HG03571 (cell line): Measurements from ENCODE around the gene ADGRG6.
"Not testable (repeated sequence)": the region's sequence is repeated elsewhere in the genome, so short reads cannot be mapped to it uniquely, and the experiment has no call there.

ENCODE experiments used
- ATAC-seq: cut with Tn5 transposase; IDR thresholded peaks from one replicate; pipeline ENCODE4 v1.9.1; 2021; ENCODE audit not compliant: unreplicated experiment

ADGRG6 gene

DNA sequence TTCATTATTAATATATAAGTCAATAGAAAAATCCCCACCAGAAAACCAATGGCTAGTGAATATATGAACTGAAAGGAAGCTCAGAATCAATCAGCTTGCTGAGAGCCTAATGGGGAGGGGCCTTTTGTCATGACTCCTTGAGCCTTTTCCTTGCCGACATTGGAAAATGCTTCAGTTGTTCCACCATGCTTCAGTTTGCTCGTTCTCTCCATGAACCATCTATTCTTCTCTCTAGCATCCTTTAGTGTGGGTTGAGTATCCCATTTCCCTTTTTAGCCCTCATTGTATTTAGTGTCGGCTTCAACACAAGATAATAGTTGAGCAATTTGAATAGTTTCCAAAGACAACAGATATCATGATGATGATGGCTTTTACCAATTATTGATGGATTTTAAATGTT lies 139.9 kb downstream of the ADGRG6 start:
- ATAC-seq, result no peak

DNA sequence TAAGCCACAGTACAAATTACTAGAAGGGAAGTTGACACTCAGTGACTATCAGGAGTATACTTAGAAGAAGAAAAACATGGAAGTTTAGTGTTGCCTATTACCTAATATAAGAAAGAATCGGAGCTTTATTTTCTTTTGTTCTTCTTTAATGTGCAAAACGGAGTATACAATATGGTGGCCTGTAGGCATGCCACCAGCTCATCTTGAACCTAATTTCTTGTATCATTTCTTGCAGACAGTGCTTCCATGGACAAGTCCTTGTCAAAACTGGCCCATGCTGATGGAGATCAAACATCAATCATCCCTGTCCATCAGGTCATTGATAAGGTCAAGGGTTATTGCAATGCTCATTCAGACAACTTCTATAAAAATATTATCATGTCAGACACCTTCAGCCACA lies 141.3 kb downstream of the ADGRG6 start:
- ATAC-seq, result no peak

DNA sequence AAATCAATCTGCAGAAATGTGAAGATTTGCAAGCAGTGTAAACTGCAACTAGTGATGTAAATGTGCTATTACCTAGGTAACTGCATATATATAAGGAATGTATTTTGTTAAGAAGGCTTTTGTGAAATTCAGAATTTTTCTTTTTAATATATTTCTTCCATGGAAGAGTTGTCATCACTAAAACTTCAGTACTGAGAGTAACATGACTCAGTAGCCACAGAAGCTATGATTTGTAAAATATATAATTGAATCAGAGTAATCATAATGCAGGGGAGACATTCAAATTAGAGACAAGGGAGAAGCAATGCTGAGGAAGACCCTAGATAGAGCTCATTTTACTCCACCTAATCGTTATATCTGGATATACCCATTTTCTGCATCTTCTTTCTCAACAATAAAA lies 141.7 kb downstream of the ADGRG6 start:
- no peak for ATAC-seq

DNA sequence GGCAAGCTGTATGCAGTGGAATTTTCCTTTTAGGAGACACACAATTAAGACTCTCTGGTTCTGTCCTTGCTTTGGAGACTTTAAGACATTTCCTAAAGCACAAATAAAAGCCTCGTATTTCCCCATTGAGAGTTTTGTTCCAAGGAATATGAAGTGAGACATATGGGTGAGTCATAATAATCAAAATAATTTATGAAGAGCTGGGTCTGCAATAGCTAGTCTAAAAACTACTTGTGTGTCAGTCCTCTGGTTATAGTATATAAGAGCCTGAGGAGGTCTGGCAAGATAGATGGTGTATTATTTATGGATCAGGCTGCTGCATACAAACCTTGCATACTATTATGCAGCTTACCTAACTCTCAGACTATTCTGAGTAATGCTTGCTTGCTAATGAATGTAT lies 142.6 kb downstream of the ADGRG6 start:
- no peak for ATAC-seq

DNA sequence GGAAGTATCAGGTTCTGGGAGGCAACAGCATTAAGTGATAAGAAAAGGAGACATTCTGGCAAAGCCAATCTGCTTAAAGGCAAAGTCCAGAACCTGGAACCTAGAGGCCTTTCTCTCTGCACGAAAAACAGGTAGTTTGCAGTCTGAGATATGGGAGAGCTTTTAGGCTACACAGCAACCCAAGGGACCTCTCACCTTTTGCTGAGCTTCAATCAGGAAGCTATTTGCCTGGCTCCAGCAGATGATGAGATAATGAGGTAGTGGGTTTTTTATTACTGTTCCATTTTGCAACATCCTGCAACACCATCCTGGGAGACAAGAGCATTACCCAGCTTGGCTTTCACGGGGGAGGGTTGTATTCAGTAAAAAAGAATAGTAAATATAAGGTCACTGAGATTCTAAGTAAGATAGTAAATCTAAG lies 143.1 kb downstream of the ADGRG6 start:
- no peak for ATAC-seq

DNA sequence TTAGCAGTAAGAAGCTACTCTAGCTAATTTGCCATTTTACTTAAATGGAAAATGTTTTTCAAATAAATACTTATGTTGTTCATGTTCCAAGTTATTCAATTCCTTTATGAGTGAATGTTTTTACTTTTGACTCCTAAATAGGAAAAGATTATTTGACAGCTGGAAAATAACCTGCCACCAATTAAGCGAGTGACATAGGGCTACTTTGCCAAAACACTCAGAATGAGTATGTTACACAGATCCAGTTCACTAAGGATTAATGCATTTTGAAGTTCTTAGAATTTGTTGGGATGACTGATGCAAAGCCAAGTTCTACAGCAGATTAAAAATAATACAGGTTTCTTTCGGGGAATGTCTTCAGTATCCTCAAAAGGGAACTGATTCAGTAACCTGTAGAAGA lies 144.4 kb downstream of the ADGRG6 start:
- no peak for ATAC-seq

DNA sequence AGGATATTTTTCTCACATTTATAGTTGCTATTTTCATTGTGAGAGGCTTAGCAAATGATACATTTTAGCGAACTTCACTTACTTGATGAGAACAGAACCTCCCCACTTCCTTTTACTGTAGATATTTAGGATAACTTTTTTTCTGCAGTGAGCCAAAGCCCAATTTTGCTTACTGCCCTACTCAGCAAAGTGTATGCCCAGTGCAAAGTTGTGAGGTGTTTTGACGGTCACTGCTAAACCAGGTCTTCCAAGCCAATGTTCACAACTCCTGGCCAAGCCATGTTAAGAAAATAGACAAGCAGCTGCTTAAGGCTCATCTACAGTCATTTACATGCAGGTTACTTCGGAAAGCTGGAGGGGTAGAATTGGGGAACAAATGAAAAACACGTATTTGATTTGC lies 144.8 kb downstream of the ADGRG6 start:
- no peak for ATAC-seq

DNA sequence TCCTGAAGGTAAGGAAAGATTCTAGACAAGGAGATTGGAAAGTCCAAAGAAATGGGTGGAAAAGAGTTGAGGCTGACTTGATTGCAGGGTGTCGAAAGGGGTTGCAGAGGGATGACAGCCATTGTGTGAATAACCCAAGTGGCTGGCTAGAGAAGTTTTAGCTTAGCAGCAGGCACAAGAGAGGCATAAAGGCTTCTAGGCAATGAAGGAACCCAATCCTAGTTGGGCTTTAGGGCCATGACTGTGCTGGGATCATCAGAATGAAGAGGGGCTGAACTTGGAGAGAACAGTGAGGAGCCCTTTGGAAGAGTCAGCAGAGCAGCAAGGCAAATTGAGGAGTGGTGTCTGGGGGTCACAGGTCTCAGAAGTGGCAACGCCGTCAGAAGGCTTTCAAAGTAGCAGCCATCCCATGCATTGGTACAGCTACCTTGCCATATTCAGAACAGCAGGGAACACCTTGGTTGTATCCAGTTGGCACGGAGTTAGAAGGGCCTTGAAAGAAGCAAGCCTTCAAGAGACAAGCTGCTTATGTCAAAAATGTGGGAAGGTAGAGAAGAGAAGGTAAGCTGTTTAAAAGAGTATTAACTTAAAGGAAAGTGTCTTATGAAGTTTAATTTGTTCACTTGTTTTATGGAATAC lies 146.4 kb downstream of the ADGRG6 start:
- ATAC-seq, result no peak

DNA sequence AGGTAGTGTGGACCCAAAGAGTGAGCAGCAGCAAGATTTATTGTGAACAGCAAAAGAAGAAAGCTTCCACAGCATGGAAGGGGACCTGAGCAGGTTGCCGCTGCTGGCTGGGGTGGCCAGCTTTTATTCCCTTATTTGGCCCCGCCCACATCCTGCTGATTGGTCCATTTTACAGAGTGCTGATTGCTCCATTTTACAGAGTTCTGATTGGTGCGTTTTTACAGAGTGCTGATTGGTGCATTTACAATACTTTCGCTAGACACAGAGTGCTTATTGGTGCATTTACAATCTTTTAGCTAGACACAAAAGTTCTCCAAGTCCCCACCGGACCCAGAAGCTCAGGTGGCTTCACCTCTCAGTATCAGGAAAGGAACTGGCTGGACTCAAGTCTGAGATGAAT lies 149.0 kb downstream of the ADGRG6 start:
- ATAC-seq, result not testable (repeated sequence)

DNA sequence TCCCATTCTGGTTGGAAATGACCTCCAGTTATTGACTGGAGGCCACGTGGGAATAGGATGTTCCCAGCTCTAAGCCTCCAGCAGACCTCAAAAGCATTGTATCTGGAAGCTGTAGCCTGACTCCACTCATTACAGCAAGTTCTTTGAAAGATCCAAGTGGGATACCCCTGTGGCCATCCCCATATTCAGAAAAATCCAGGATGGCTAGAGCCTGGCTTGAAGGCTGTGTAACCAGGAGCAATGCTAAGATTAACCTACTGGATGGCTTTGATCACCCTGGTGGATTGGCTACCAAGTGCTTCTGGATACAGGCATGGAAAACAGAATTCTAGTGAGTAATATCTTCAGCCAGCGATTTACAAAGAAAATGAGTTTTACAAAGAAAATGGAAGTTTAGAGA lies 151.2 kb downstream of the ADGRG6 start:
- ATAC-seq, result no peak

DNA sequence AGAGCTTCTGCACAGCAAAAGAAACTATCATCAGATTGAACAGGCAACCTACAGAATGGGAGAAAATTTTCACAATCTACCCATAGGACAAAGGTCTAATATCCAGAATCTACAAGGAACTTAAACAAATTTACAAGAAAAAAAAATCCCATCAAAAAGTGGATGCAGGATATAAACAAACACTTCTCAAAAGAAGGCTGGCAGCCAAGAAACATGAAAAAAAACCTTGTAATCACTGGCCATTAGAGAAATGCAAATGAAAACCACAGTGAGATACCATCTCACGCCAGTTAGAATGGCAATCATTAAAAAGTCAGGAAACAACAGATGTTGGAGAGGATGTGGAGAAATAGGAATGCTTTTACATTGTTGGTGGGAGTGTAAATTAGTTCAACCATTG lies 152.4 kb downstream of the ADGRG6 start:
- ATAC-seq, result not testable (repeated sequence)

DNA sequence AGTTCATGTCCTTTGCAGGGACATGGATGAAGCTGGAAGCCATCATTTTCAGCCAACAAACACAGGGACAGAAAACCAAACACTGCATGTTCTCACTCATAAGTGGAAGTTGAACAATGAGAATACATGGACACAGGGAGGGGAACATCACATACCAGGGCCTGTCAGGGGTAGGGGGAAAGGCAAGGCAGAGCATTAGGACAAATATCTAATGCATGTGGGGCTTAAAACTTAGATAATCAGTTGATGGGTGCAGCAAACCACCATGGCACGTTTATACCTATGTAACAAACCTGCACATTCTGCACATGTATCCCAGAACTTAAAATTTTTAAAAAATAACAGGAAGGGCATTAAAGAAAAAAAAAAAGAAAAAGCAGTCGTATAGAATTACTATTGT lies 153.0 kb downstream of the ADGRG6 start:
- not testable (repeated sequence) for ATAC-seq

DNA sequence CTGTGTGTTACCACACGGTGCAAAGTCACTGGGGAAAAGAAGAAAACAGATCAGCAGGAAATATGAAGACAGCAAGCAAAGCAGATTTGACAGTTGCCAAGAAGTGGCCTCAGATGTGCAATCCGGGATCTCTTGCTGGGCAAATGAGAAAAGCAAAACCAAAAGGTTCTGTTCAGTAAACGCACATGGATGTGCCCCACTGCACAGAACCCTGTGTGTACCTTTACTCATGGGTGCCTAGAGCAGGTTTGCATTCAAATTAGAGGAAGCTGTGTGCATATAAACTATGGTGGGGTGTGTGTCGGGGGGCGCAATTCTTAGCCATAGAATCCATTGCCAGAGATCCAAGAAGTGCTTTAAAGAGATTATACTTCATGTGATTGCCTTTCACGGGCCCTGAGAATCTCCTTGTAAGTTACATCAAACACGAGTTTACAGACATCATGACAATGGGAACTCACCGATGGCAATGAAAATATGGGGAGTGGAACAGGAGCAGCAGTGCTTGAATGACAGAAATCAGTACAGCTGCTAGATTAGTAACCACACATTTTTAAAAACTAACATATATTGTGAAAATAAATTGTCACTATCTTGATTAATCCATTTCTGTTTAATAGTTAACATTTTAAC lies 154.3 kb downstream of the ADGRG6 start:
- no peak for ATAC-seq

DNA sequence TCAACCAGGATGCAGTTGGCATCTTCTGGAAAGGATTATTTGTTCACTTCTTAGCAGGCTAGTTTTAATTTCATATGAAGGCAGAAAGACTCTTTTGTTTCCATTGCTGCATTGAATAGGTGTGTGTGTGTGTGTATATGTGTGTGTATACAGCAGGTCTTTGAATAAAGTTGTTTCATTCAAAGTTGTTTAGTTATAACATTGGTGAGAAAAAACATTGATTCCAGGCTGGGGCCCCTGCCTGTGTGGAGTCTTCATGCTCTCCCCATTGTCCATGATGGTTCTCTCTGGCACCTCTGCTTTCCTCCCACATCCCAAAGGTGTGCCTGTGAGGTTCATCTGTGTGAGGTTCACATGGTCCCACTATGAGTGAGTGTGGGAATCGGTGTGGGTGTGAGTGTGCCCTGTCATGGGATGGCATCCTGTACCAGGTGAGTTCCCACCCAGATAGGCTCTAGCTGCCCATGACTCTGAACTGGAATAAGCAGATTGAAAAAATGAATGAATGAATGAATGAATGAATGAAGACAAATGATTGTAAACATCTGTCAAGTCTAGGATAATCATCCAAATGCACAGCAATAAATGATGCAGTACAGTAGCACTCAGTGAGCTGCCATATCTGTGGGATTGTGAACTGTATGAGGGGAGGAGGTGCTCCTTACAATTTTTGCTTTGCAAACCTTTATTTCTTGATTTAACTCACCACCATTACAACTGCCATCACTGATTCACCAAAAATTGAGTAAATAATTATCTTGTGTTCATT lies 156.0 kb downstream of the ADGRG6 start:
- ATAC-seq, result no peak

DNA sequence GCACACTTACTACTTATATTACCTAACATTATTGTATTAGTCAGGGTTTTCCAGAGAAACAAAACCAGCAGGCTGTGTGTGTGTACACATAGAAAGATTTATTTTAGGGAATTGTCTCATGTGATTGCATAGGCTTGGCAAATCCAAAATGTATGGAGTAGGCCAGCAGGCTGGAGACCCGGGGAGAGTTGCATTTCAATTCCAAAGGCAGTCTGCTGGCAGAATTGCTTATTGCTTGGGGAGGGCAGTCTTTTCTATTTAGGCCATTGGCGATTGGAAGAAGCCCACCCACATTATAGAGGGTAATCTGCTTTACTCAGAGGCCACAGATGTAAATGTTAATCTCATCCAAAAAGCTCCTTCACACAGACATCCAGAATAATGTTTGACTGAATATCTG lies 157.0 kb downstream of the ADGRG6 start:
- ATAC-seq, result no peak

DNA sequence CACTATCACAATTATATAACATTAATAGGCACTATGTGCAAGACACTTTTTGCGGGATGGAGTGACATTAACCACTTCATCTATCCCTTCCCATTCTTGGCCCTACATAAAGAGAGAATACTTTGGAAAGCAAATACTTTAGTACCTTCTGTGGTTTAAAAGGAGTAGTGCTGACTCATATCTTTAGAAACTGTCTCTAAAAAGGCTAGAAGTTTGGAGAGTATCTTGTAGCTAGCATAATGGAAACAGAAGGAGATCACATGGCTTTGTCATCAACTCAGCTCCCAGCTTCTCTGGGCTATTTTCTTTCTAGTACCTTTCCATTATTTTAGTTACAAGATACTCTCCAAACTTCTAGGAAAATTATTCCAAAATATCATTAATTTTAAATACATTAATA lies 157.5 kb downstream of the ADGRG6 start:
- no peak for ATAC-seq

DNA sequence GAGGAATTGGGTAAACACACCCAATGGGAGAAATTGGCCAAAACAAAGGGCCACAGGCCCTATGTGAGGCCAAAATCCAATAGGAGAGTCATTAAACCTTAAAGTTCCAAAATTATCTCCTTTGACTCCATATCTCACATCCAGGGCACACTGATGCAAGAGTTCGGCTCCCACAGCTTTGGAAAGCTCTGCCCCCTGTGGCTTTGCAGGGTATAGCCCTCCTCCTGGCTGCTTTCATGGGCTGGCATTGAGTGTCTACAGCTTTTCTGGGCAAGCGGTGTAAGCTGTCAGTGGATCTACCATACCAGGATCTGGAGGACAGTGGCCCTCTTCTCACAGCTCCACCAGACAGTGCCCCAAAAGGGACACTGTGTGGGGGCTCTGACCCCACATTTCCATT lies 160.5 kb downstream of the ADGRG6 start:
- ATAC-seq, result no peak

DNA sequence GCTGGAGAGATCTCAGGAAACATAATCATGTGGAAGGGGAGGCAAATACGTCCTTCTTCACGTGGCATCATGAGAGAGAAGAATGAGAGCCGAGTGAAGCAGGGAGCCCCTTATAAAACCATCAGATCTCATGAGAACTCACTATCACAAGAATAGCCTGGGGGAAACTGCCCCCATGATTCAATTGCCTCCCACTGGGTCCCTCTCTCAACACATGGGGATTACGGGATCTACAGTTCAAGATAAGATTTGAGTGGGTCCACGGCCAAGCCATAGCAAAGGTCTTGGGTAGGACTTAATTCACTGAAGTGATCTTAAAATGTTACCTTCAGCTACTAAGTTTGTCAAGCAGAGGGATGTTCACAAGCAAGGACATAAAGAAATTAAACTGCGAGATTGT lies 162.2 kb downstream of the ADGRG6 start:
- ATAC-seq, result no peak

DNA sequence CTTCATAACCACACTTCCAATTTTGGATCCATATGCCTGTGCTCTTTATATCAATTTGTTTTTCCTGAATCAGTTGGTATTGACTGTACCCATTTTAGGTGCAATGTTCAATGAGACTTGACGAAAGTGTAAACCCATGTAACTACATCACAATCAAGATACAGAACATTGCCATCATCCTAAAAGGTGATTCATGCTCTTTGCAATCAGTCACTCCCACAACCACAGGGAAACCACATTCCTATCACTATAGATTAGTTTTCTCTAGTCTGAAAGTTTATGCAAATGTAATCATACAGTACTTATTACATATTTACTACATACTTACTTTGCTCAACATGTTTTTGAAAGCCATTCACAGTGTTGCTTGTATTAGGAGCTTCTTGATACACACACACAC lies 167.4 kb downstream of the ADGRG6 start:
- ATAC-seq, result no peak

DNA sequence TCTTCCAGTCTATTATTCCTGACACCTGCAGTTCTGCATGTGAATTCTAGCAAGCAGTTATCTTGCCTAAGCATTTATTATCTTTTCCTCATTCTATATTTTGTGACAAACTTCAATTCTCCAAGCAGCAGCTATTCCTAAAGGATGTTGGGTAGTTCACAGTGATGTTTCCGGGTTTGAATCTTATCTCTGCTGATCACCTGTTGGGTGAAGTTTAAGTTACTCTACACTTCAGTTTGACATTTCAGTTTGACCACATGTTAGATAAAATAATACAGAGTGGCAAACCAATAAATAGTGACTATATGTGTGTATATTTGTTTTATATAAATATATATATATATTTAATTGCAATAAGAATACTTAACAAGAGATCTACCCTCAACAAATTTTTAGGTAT lies 168.6 kb downstream of the ADGRG6 start:
- ATAC-seq, result no peak

DNA sequence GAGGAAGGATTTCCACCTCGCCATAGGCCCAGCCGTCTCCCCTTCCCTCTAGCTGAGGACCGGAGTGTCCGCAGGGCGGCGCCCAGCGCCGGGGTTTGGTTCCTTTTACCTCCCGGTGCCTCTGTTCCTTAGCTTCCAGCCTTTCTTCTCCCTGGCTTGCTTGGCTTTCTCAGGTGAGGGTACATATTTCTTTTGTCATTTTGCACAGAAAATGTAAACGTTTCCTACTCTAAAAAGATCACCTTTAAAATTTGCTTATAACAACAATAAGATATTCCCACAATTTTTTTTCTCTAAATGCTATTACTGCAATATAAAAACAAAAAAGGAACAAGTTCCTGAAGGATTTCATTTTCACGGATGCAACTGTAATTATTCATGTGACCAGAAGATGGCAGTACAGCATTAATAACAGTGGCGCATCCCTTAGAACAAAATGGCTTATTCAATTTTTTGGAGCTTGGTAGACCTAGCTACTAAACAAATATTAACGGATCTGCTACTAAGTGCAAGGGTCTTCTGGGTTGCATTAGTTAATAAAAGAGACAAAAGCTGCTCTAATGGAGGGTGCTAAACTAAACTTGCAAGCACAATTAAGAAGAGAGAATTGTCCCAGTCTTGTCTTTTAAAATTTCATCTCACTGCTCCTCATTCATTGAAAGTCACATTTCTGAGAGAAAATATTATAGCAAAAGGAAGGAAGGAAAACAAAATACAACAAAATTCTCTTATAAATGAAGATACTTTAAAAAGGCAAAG lies 172.9 kb downstream of the ADGRG6 start:
- no peak for ATAC-seq

DNA sequence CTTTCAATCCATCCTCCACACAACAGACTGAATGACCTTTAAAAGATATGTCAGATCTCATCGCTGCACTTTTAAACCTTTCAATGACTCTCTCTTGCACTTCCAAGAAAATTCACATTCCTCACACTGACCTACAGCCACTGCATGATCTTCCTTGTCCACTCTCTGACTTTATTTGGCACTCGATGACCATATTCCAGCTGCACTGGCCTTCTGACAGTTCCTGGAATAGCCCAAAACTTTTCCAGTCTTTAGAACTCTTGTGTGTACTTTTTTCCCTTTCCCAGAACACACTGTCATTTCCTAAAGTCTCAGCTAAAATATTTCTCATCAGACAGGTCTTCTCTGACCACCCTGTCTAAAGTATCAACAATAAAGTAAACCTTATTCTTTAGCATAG lies 174.6 kb downstream of the ADGRG6 start:
- no peak for ATAC-seq
